SK-N-SH (cell line): ENCODE data around the gene RASSF9. TPM values are rescaled to one million over a fixed set of nuclear protein-coding genes. Genes with fewer than 3 reads are reported as not detected.

Source experiments
- CTCF ChIA-PET: fragments of 300-600, 350-600 bp; formaldehyde crosslinking; extraction: SDS; loops from one replicate; lab custom pipeline; 2021; lab: Yijun Ruan, JAX
- POLR2A ChIA-PET: fragments of 350-600 bp; sonication (Branson Sonifier 250); formaldehyde crosslinking; extraction: SDS; loops from one replicate; lab custom pipeline; 2020; ENCODE audit warnings: antibody characterized with exemption, inconsistent platforms; lab: Yijun Ruan, JAX
- DNase-seq: peaks from one replicate; pipeline ENCODE4 v3.0.0; 2012
- H2AFZ ChIP-seq: fragments of 200-600 bp; sonication (generic); 2 replicates; pipeline ENCODE4 v1.8.1; 2016; ENCODE audit warnings: antibody characterized with exemption, mild to moderate bottlenecking, low read depth
- H3F3A ChIP-seq: fragments of 200-600 bp; sonication (generic); replicated peaks from 2 replicates; pipeline ENCODE3; 2016; ENCODE audit warnings: antibody characterized with exemption, mild to moderate bottlenecking; ENCODE audit not compliant: insufficient read depth
- H3K27ac ChIP-seq, 2 experiments: fragments of 200-500 bp in 1 of 2; fragments of 200-600 bp in 1 of 2; sonication (Bioruptor generic) in 1 of 2; sonication (generic), shearing (Covaris generic) in 1 of 2; 2 replicates each; pipeline versions ENCODE4 v1.5.1 to v1.6.1; 2014 to 2016; ENCODE audit warnings: low read depth in 2 of 2, inconsistent platforms in 1 of 2, low read length in 1 of 2, mild to moderate bottlenecking in 1 of 2, mixed read lengths in 1 of 2
- H3K27me3 ChIP-seq: fragments of 200-600 bp; sonication (generic), shearing (Covaris generic); 2 replicates; pipeline ENCODE4 v1.6.1; 2016; ENCODE audit warnings: mixed run types; ENCODE audit not compliant: insufficient read depth
- H3K36me3 ChIP-seq, 2 experiments: fragments of 200-500 bp in 1 of 2; fragments of 200-600 bp in 1 of 2; sonication (Bioruptor generic) in 1 of 2; sonication (generic) in 1 of 2; replicated peaks in 1 of 2; 2 replicates each; pipeline versions ENCODE3 to v1.5.1; 2014 to 2016; ENCODE audit warnings: low read length in 1 of 2, mild to moderate bottlenecking in 1 of 2; ENCODE audit not compliant: insufficient read depth in 2 of 2, control insufficient read depth in 1 of 2
- H3K4me1 ChIP-seq, 2 experiments: fragments of 200-500 bp in 1 of 2; fragments of 200-600 bp in 1 of 2; sonication (Bioruptor generic) in 1 of 2; sonication (generic), shearing (Covaris generic) in 1 of 2; 2 replicates each; pipeline versions ENCODE4 v1.5.1 to v1.6.1; 2014 to 2016; ENCODE audit warnings: low read depth in 1 of 2, low read length in 1 of 2, mixed run types in 1 of 2; ENCODE audit not compliant: insufficient read depth in 2 of 2, control insufficient read depth in 1 of 2
- H3K4me2 ChIP-seq: fragments of 200-600 bp; sonication (generic), shearing (Covaris generic); 2 replicates; pipeline ENCODE4 v1.6.1; 2017; ENCODE audit warnings: mixed run types
- H3K4me3 ChIP-seq, 2 experiments: fragments of 200-500 bp in 1 of 2; fragments of 200-600 bp in 1 of 2; sonication (Bioruptor generic) in 1 of 2; sonication (generic), shearing (Covaris generic) in 1 of 2; 2 replicates each; pipeline versions ENCODE4 v1.5.1 to v1.8.1; 2014 to 2016; ENCODE audit warnings: low read depth in 2 of 2, inconsistent platforms in 1 of 2, low read length in 1 of 2, mild to moderate bottlenecking in 1 of 2, mixed read lengths in 1 of 2, moderate library complexity in 1 of 2
- H3K79me2 ChIP-seq: fragments of 200-600 bp; sonication (generic); 2 replicates; pipeline ENCODE4 v1.8.1; 2017; ENCODE audit warnings: mild to moderate bottlenecking; ENCODE audit not compliant: insufficient read depth
- H3K9ac ChIP-seq: fragments of 200-600 bp; sonication (generic); 2 replicates; pipeline ENCODE4 v1.6.1; 2017; ENCODE audit warnings: mixed run types
- H3K9me2 ChIP-seq: fragments of 200-600 bp; sonication (generic); 2 replicates; pipeline ENCODE4 v1.6.1; 2017; ENCODE audit warnings: mixed run types
- H3K9me3 ChIP-seq: fragments of 200-600 bp; sonication (generic); 2 replicates; pipeline ENCODE4 v1.6.1; 2017; ENCODE audit warnings: mixed run types, mild to moderate bottlenecking, moderate library complexity
- H4K20me1 ChIP-seq: fragments of 200-600 bp; sonication (generic); 2 replicates; pipeline ENCODE4 v1.6.1; 2017; ENCODE audit warnings: mild to moderate bottlenecking, mixed run types; ENCODE audit not compliant: insufficient read depth
- CHD2 ChIP-seq: fragments of 150-350 bp; IDR thresholded peaks from 2 replicates; pipeline ENCODE4 v1.6.1; 2018; ENCODE audit warnings: low read length; ENCODE audit not compliant: partially characterized antibody
- EP300 ChIP-seq, 2 experiments: IDR thresholded peaks; 2 replicates each; pipeline versions ENCODE4 v1.4.0 to v1.6.1; 2012; ENCODE audit warnings: borderline replicate concordance in 1 of 2, low read depth in 1 of 2, low read length in 1 of 2
- EZH2phosphoT487 ChIP-seq: fragments of 200-600 bp; sonication (generic); IDR thresholded peaks from 2 replicates; pipeline ENCODE4 v1.6.1; 2017; ENCODE audit warnings: low read depth, mixed run types, mild to moderate bottlenecking, antibody characterized with exemption, moderate library complexity, borderline replicate concordance
- FOSL2 ChIP-seq: IDR thresholded peaks from 2 replicates; pipeline ENCODE4 v1.4.0; 2012; ENCODE audit warnings: low read depth, mild to moderate bottlenecking, moderate library complexity, borderline replicate concordance
- FOXM1 ChIP-seq: IDR thresholded peaks from 2 replicates; pipeline ENCODE4 v1.4.0; 2012; ENCODE audit warnings: low read depth, mild to moderate bottlenecking
- IRF3 ChIP-seq: fragments of 150-350 bp; IDR thresholded peaks from 2 replicates; pipeline ENCODE4 v1.6.1; 2016; ENCODE audit warnings: mild to moderate bottlenecking, low read depth, low read length
- JUND ChIP-seq: IDR thresholded peaks from 2 replicates; pipeline ENCODE4 v1.4.0; 2012
- MXI1 ChIP-seq: IDR thresholded peaks from 2 replicates; pipeline ENCODE4 v1.6.1; 2012; ENCODE audit warnings: mild to moderate bottlenecking, low read depth, low read length, improper control_type of control experiment
- POLR2AphosphoS5 ChIP-seq: IDR thresholded peaks from 2 replicates; pipeline ENCODE4 v1.6.1; 2012; ENCODE audit warnings: low read depth, low read length
- RAD21 ChIP-seq: IDR thresholded peaks from 2 replicates; pipeline ENCODE4 v1.6.1; 2012; ENCODE audit warnings: mild to moderate bottlenecking, low read length
- REST ChIP-seq: IDR thresholded peaks from 2 replicates; pipeline ENCODE4 v1.6.1; 2012; ENCODE audit warnings: mild to moderate bottlenecking, low read depth, low read length, moderate library complexity
- RXRA ChIP-seq: IDR thresholded peaks from 2 replicates; pipeline ENCODE4 v1.4.0; 2012; ENCODE audit warnings: low read depth, mild to moderate bottlenecking, borderline replicate concordance
- SIN3A ChIP-seq: IDR thresholded peaks from 2 replicates; pipeline ENCODE4 v1.6.1; 2012; ENCODE audit warnings: low read depth, mild to moderate bottlenecking, low read length, moderate library complexity, borderline replicate concordance
- USF1 ChIP-seq: IDR thresholded peaks from 2 replicates; pipeline ENCODE4 v1.4.0; 2012; ENCODE audit warnings: low read depth, borderline replicate concordance
- ZBTB33 ChIP-seq: IDR thresholded peaks from 2 replicates; pipeline ENCODE4 v1.4.0; 2012; ENCODE audit warnings: low read depth, borderline replicate concordance
- WGBS: methylation state at CpG from one replicate; pipeline ENCODE4 v1.1.6; 2017; ENCODE audit warnings: low lambda C conversion rate; 5-methylcytosine and 5-hydroxymethylcytosine counted together
- polyA plus RNA-seq, 3 experiments: library from polyadenylated mRNA; depleted of rRNA; stranded (reverse); fragments of >200 nt; gene quantifications; 2 replicates each; pipeline ENCODE4 v1.2.3, GENCODE V29; 2012

The RASSF9 gene
- polyA plus RNA-seq, 1 of the 3 experiments (the other 2 are of a cell fraction): 0.21 TPM

GRCh38 chr12:85765453-85765869 is 70.7 kb downstream of the RASSF9 start (continued):
- no peak for TF ChIP-seq USF1
- TF ChIP-seq REST: no peak
- no peak for TF ChIP-seq SIN3A
- TF ChIP-seq CHD2: no peak

GRCh38 chr12:85759623-85760022 is 76.6 kb downstream of the RASSF9 start:
- 70% methylated on average over 3 of the region's 3 CpGs for WGBS
- no peaks in the 10 kb centered on the region for H3K79me2 ChIP-seq
- H3K27me3 ChIP-seq: no peaks in the 10 kb centered on the region
- H3K36me3 ChIP-seq: no peaks in the 10 kb centered on the region
- no peak overlapping the region for H3K27ac ChIP-seq
- no peak overlapping the region for H3K4me2 ChIP-seq
- CTCF ChIA-PET: interaction anchor here (0.6 kb wide), 1 partner anchor 332 kb away, joined by 3 read pairs; no protein-coding TSS in a partner anchor
- 0 out of 2 replicates have a peak, but pooled peaks cover 7% of the 10 kb centered on the region for H3K9me2 ChIP-seq
- no peak for DNase-seq
- no peak for TF ChIP-seq FOXM1
- no peak for TF ChIP-seq EZH2phosphoT487
- no peak for TF ChIP-seq POLR2AphosphoS5
- no peak for TF ChIP-seq RXRA
- no peak for TF ChIP-seq RAD21
- no peak for TF ChIP-seq MXI1
- H3K9me3 ChIP-seq: no peaks in the 10 kb centered on the region
- H2AFZ ChIP-seq: no peak overlapping the region
- no peaks in the 10 kb centered on the region for H3F3A ChIP-seq
- H4K20me1 ChIP-seq: no peaks in the 10 kb centered on the region
- H3K4me3 ChIP-seq: no peak overlapping the region
- H3K9ac ChIP-seq: no peak overlapping the region
- POLR2A ChIA-PET: no interaction called here
- no peaks in the 10 kb centered on the region for H3K4me1 ChIP-seq

GRCh38 chr12:85759091-85759490 is 77.1 kb downstream of the RASSF9 start:
- Histone ChIP-seq H3K36me3 (no peaks in the 10 kb centered on the region), H3K9ac (no peak overlapping the region), H3K79me2 (no peaks in the 10 kb centered on the region), H3K27ac (no peak overlapping the region), H3F3A (no peaks in the 10 kb centered on the region), H2AFZ (no peak overlapping the region), H3K4me2 (no peak overlapping the region), H3K4me3 (no peak overlapping the region), H3K27me3 (no peaks in the 10 kb centered on the region), H3K4me1 (no peaks in the 10 kb centered on the region), H3K9me2 (0 out of 2 replicates have a peak, but pooled peaks cover 7% of the 10 kb centered on the region), H3K9me3 (no peaks in the 10 kb centered on the region), H4K20me1 (no peaks in the 10 kb centered on the region)
- WGBS: 57% methylated on average over 3 of the region's 3 CpGs
- DNase-seq: no peak
- CTCF ChIA-PET: no interaction called here
- TF ChIP-seq SIN3A: no peak
- no peak for TF ChIP-seq EP300 (IDR thresholded peaks at IDR 0.05; ENCODE audit: borderline replicate concordance in 1 of 2, low read depth in 1 of 2, low read length in 1 of 2)
- no peak for TF ChIP-seq IRF3
- no peak for TF ChIP-seq JUND
- TF ChIP-seq RXRA: no peak
- TF ChIP-seq CHD2: no peak
- no peak for TF ChIP-seq FOSL2
- TF ChIP-seq USF1: no peak
- no peak for TF ChIP-seq RAD21
- TF ChIP-seq ZBTB33: no peak
- POLR2A ChIA-PET: no interaction called here
